HG02970 (cell line): ENCODE data around the gene RPL22L1.
A peak's percentile ranks its signal among the peaks of the same experiment; 100 is the strongest.
"Not testable (repeated sequence)": the region's sequence is repeated elsewhere in the genome, so short reads cannot be mapped to it uniquely, and the experiment has no call there.

ENCODE experiments used
- ATAC-seq: cut with Tn5 transposase; IDR thresholded peaks from one replicate; pipeline ENCODE4 v1.9.1; 2021; ENCODE audit warnings: mild to moderate bottlenecking, moderate library complexity, moderate number of reproducible peaks; ENCODE audit not compliant: unreplicated experiment, low FRiP score

The RPL22L1 gene

GRCh38 chr3:170869645-170870593 lies at the start of gene RPL22L1:
Gene RPL22L1 (minus strand): TSS chr3:170870195. CDS start chr3:170870167, 28 bp downstream.
- peak; percentile 95 for ATAC-seq

GRCh38 chr3:170918715-170919114 lies 48.7 kb upstream of the RPL22L1 start:
- ATAC-seq, result no peak

- no peak for ATAC-seq
Measured at GRCh38 chr3:170914690-170915089, 44.7 kb upstream of the RPL22L1 start.

GRCh38 chr3:170914212-170914611 lies 44.2 kb upstream of the RPL22L1 start:
- ATAC-seq, result no peak

- no peak for ATAC-seq
Measured at GRCh38 chr3:170911051-170911450, 41.1 kb upstream of the RPL22L1 start.

- ATAC-seq, result no peak
Measured at GRCh38 chr3:170910542-170910941, 40.5 kb upstream of the RPL22L1 start.

GRCh38 chr3:170909129-170909903 lies 39.3 kb upstream of the RPL22L1 start:
- ATAC-seq, result no peak

- peak; percentile 92 for ATAC-seq
Measured at GRCh38 chr3:170908235-170909116, 38.5 kb upstream of the RPL22L1 start, which contains the start of gene EIF5A2. Gene EIF5A2 (minus strand): TSS chr3:170908637. CDS start chr3:170907806, 831 bp downstream.

GRCh38 chr3:170907637-170908234 lies 37.7 kb upstream of the RPL22L1 start:
- no peak for ATAC-seq

- no peak for ATAC-seq
Measured at GRCh38 chr3:170905862-170906261, 35.9 kb upstream of the RPL22L1 start.

GRCh38 chr3:170903123-170903522 lies 33.1 kb upstream of the RPL22L1 start:
- no peak for ATAC-seq

GRCh38 chr3:170899455-170899854 lies 29.5 kb upstream of the RPL22L1 start:
- ATAC-seq, result no peak

- no peak for ATAC-seq
Measured at GRCh38 chr3:170897978-170898377, 28.0 kb upstream of the RPL22L1 start.

GRCh38 chr3:170897199-170897598 lies 27.2 kb upstream of the RPL22L1 start:
- not testable (repeated sequence) for ATAC-seq

- no peak for ATAC-seq
Measured at GRCh38 chr3:170896781-170897180, 26.8 kb upstream of the RPL22L1 start.

GRCh38 chr3:170896333-170896732 lies 26.3 kb upstream of the RPL22L1 start:
- not testable (repeated sequence) for ATAC-seq

- no peak for ATAC-seq
Measured at GRCh38 chr3:170893895-170894294, 23.9 kb upstream of the RPL22L1 start.

- ATAC-seq, result no peak
Measured at GRCh38 chr3:170889630-170890029, 19.6 kb upstream of the RPL22L1 start.

GRCh38 chr3:170889132-170889531 lies 19.1 kb upstream of the RPL22L1 start:
- ATAC-seq, result no peak
